ENCODE results near the gene ASIP.
"Not testable (repeated sequence)": the region's sequence is repeated elsewhere in the genome, so short reads cannot be mapped to it uniquely, and the experiment has no call there.

The ASIP gene

DNA sequence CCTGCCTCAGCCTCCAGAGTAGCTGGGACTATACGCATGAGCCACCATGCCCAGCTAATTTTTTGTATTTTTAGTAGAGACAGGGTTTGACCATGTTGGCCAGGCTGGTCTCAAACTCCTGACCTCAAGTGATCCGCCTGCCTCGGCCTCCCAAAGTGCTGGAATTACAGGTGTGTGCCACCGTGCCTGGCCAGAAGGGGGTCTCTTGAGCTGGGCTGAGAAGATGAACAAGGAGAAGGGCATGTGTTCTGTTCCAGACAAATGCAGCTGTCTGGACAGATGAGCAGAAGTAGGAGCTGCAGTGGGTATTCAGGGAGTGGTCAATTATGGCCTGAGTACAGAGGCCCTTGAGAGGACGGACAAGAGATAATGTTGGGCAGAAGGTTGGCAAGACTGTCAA, 46.3 kb downstream of the ASIP start:
- DNase-seq (ENCODE audit: low spot score): not testable (repeated sequence)

DNA sequence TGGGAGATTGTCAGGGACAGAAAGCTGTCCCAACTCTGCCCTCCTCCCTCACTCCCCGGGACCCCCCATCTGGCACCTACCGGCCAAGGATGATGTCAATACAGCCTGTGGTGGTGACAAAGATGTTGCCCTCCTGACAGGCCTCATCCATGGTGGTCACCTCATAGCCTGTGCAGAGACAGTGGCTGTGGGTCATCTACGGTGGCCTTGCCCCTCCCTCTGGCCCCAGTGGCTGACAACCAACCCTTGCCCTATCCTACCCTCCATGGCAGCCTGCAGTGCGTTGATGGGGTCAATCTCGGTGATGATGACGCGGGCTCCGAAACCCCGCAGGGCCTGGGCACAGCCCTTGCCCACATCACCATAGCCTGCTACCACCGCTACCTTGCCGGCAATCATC, 49.2 kb downstream of the ASIP start:
- DNase-seq (ENCODE audit: low spot score): no peak

DNA sequence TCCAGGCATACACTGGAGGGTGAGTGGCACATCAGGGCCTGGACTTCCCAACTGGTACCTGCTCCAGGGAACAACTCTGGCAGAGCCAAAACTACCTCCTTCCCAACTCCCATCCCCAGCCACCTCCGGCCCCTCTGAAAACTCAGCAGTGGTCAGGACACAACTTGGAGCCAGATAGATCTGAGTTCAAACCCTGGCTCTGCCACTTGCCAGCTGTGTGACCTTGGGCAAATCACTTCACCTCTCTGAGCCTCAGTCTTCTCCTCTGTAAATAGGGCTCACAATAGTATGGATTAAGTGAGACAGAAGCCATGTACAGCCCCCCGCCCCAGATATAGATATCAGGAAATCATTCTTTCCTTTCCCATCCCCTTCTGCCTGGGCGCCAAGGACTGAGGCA, 51.3 kb downstream of the ASIP start:
- no peak for DNase-seq (ENCODE audit: low spot score)

GRCh38 chr20:34293119-34293518, 51.9 kb downstream of the ASIP start:
- no peak for DNase-seq (ENCODE audit: low spot score)

GRCh38 chr20:34293589-34293988, 52.4 kb downstream of the ASIP start:
- DNase-seq (ENCODE audit: low spot score): no peak

DNA sequence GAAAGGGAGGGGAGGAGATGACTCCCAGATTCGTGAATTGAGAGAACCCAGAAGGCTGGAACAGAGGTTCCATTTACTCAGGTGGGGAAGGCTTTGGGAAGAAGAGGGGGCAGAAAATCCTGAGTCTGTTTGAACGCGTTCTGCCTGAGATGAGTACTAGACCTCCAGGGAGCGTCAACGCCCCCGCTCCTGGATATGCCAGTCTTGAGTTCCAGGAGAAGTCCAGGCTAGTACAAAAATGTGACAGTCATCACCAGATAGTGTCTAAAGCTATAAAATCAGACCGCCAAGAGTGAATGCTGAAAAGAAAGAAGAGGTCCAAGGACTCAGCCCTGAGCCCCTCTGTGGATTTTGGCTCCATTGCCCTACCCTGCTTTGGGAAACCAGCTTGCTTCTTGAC, 53.3 kb downstream of the ASIP start:
- no peak for DNase-seq (ENCODE audit: low spot score)

DNA sequence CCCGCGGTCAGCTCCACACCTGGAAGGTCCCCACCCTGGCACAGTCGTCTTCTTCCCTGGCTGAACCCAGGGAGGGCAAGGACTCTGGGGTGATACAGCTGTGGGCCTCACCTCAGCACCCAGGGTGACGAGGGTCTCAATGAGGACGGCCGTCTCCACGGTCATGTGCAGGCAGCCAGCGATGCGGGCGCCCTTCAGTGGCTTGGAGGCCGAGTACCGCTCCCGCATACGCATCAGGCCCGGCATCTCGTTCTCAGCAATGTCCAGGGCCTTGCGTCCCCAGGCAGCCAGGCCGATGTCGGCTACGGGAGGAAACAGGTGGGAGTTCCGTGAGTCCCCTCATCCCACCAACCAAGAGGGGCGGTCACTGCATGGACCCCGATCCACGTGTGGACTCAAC, 54.1 kb downstream of the ASIP start:
- no peak for DNase-seq (ENCODE audit: low spot score)

GRCh38 chr20:34296468-34296867, 55.2 kb downstream of the ASIP start:
- DNase-seq (ENCODE audit: low spot score): no peak

- not testable (repeated sequence) for DNase-seq (ENCODE audit: low spot score)
These were observed 57.1 kb downstream of the ASIP start for GRCh38 chr20:34298294-34298784.

GRCh38 chr20:34299556-34300255, 58.5 kb downstream of the ASIP start:
- DNase-seq (ENCODE audit: low spot score): no peak

GRCh38 chr20:34300256-34300806, 59.1 kb downstream of the ASIP start:
- DNase-seq (ENCODE audit: low spot score): no peak

GRCh38 chr20:34300809-34301586, 59.8 kb downstream of the ASIP start:
- no peak for DNase-seq (ENCODE audit: low spot score)

GRCh38 chr20:34301587-34302311, 60.5 kb downstream of the ASIP start:
- no peak for DNase-seq (ENCODE audit: low spot score)

DNA sequence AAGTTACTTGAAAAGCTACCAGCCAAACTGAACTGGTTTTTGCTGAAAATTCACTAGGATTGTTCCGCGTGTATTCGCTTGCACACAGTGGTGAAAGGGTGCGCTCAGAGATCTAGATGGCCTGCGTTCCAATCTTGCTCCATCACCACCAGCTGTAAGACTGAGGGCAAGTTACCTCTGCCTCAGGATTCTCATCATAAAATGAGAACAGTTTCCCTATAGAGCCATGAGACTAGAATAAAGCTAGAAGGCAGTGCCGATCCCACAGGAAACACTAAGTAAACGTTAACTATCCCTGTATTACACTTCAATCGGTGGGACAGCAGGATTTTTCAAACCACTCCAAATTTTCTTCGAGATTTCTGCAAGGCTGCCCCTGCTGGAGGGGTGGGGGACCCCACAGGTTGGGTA, 61.1 kb downstream of the ASIP start:
- DNase-seq (ENCODE audit: low spot score): peak; percentile 44

DNA sequence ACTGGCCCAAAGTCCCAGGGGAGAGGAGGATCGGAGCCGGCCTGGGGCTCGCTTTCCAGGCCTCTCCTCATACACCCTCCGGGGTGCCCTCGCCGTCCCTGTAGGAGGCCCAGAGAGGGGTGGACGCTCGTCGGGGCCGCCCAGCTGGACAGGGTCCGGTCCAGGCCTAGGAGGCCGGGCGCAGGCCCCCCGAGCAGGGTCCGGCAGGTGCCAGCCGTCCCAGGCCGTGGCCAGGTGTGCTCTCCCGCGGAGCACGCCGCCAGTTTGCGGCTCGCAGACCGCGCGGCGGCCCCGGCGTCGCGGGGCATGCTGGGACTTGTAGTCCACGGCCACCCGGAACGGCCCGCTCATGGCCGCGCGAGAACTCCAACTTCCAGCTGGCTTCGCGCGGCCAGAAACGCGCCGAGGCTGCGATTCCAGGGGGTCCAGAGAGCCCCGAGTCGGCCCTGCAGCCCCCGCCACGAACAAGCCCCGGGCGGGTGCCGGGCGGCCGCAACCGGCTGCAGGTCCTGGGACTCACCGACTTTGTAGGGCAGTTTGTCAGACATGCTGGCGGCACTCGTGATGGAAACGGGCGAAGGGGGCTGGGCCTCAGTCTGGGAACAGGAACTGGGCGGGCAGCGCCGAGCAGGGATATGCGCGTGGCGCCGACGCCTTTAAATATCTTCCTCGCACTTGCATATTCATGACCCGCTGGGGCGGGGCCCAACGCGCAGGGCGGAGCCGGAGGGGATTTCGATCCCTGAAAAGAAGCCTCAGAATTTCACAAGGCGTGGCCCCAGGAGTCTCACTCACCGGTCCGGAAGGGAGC, 61.7 kb downstream of the ASIP start, which contains the start of gene AHCY:
AHCY (minus strand) TSS at position 633 of the 811 bp plus-strand sequence; CDS start at position 548, 85 bp downstream.
- DNase-seq (ENCODE audit: low spot score): peak; percentile 93

DNA sequence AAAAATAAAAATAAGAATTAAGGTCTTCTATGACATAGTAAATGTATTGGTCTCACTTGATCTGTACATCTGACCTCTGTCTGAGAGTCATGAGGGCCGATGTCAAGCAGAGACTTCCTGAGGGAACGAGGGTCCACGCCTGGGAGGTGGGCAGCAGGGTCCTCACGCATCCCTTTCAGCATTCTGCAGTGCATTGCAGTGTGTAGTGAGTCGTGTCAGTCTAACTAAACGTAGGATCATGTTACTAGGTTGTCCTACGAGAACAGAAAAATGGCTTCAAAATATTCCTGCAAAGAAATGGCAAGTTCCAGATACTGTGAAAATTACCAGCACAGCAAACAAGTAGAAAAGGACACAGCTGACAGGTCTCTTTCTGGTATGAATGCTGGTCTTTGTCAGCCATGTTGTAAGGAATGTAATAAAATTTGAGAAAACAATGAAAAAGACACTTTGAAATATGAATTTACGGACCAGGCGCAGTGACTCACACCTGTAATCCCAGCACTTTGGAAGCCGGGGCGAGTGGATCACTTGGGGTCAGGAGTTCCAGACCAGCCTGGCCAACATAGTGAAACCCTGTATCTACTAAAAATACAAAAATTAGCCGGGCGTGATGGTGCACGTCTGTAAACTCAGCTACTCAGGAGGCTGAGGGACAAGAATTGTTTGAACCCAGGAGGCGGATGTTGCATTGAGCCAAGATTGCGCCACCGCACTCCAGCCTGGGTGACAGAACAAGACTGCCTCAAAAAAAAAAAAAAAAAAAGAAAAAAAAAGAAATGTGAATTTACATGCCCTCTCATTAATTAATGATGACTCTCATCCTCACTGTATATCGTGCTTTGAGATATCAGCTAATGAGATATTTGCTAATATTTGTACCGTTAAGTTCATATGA, 64.4 kb downstream of the ASIP start:
- no peak for DNase-seq (ENCODE audit: low spot score)

- DNase-seq (ENCODE audit: low spot score): no peak
These were observed 68.5 kb downstream of the ASIP start for GRCh38 chr20:34309691-34310090.

DNA sequence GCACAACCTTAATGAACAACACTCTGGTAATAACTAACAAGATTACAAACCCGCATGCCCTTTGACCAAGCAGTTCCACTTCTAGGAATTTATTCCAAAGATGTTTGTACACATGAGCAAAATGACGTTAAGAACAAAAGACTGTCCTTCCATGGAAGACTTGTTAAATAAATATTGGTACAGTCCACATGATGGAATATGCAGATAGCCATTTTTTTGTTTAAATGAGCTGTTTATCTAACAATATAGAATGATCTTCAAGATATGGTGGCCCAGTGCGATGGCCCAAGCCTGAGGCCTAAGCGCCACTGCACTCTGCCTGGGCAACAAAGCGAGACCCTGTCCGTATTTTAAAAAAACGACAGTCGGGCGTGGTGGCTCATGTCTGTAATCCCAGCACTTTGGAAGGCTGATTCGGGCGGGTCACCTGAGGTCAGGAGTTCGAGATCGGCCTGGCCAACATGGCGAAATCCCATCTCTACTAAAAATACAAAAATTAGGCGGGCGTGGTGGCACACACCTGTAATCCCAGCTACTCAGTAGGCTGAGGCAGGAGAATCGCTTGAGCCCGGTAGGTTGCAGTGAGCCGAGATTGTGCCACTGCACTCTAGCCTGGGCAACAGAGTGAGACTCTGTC, 69.4 kb downstream of the ASIP start:
- no peak for DNase-seq (ENCODE audit: low spot score)

DNA sequence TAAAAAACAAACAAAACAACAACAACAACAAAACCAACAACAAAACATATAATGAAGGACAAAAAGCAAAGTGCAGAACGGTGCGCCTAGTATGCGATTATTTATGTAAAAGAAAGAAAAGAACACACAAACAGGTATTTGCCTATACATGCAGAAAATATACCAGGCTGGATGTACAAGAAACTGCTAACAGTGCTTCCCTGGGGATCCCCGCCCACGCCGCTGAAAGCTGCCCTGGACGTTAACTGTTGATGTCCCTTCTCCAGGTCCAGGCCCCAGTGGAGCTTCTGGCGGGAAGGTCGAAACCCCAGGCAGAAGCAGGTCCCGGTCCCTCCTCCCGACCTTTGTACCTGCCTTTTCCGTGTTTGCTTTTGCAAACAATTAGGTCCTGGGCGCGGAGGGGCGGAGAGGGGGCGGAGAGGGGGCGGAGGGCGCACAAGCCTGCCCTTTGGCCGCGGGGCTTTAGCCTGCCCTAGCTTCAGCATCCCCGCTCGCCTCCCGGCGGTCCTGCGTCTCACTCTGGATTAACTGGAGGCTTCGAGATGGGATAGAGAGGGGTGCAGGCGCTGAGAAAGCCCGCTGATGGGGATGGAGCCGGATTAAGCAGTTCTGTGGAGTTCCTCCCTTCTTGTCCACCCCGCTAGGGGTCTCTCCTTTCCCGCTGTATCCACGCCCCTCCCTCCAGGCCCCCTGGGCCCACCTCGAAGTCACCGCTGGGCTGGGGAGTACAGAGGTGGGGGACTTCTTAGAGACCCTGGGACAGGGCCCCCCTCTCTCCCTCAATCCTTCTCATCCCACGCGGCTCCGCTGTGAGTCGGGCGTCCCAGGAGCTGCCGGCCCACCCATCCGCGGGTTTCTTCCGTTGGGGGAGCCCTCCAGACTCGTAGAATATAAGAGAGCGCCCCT, 70.1 kb downstream of the ASIP start:
- DNase-seq (ENCODE audit: low spot score): no peak

Data from AG08395 (cell line).